GM12878 (cell line): ENCODE measurements around the gene ASCC3. TPM values are rescaled to one million over a fixed set of nuclear protein-coding genes. Genes with fewer than 3 reads are reported as not detected.

ENCODE experiments used
- ATAC-seq: fragments of 200-7000 bp; cut with Tn5 transposase; 3 replicates; pipeline ENCODE4 v1.9.1; 2020; ENCODE audit warnings: mild to moderate bottlenecking, moderate library complexity
- BruUV-seq: library from RNA; stranded (reverse); fragments of 400-500 nt; replicated peaks from 2 replicates; lab custom pipeline; 2021; lab: Mats Ljungman, UMichigan
- CTCF ChIA-PET: fragments of 300-600 bp; sonication (Branson Sonifier 250); formaldehyde crosslinking; extraction: SDS; loops from one replicate; lab custom pipeline; 2021; ENCODE audit warnings: inconsistent platforms; lab: Yijun Ruan, JAX
- POLR2A ChIA-PET: fragments of 350-600 bp; formaldehyde crosslinking; extraction: SDS; loops from one replicate; lab custom pipeline; 2021; ENCODE audit warnings: inconsistent platforms; lab: Charles Lee
- RAD21 ChIA-PET: fragments of 300-600 bp; sonication (Branson Sonifier 250); formaldehyde crosslinking; loops from one replicate; lab custom pipeline; 2023; ENCODE audit warnings: antibody characterized with exemption; ENCODE audit not compliant: unreplicated experiment; lab: Charles Lee
- SMC1A ChIA-PET: fragments of 300-600 bp; sonication (Branson Sonifier 250); formaldehyde crosslinking; loops from one replicate; lab custom pipeline; 2023; ENCODE audit not compliant: unreplicated experiment, uncharacterized antibody; lab: Charles Lee
- DNase-seq: peaks from one replicate; pipeline ENCODE4 v3.0.0-alpha.2; 2011; ENCODE audit warnings: low read depth, low spot score
- FAIRE-seq: peaks from 3 replicates; lab custom pipeline; 2011; peaks lifted over from hg19 to GRCh38; lab: Jason Lieb, UNC
- H2AFZ ChIP-seq: 2 replicates; pipeline ENCODE4 v1.6.0; 2011; ENCODE audit warnings: low read depth, low read length, control low read depth; ENCODE audit not compliant: control insufficient read depth
- H3K27ac ChIP-seq: 2 replicates; pipeline ENCODE4 v1.5.1; 2011; ENCODE audit warnings: control low read depth; ENCODE audit not compliant: control insufficient read depth, insufficient read depth
- H3K27me3 ChIP-seq, 2 experiments: replicated peaks in 1 of 2; 2 replicates each; pipeline versions ENCODE4 v1.6.0 to v1.6.1; 2011; ENCODE audit warnings: low read length in 1 of 2; ENCODE audit not compliant: control insufficient read depth in 2 of 2, insufficient read depth in 2 of 2
- H3K36me3 ChIP-seq, 2 experiments: 2 replicates each; pipeline ENCODE4 v1.5.1; 2011; ENCODE audit warnings: low read length in 1 of 2; ENCODE audit not compliant: control insufficient read depth in 2 of 2, insufficient read depth in 2 of 2
- H3K4me1 ChIP-seq: 2 replicates; pipeline ENCODE4 v1.6.1; 2011; ENCODE audit warnings: mild to moderate bottlenecking, low read length, moderate library complexity, mixed read lengths; ENCODE audit not compliant: control insufficient read depth, insufficient read depth
- H3K4me2 ChIP-seq: 2 replicates; pipeline ENCODE4 v1.6.0; 2011; ENCODE audit warnings: control low read depth; ENCODE audit not compliant: control insufficient read depth, insufficient read depth
- H3K4me3 ChIP-seq: fragments of 200-600 bp; sonication (generic); 2 replicates; pipeline ENCODE4 v1.5.1; 2016
- H3K79me2 ChIP-seq: 2 replicates; pipeline ENCODE4 v1.6.0; 2011; ENCODE audit warnings: low read length; ENCODE audit not compliant: control insufficient read depth, insufficient read depth
- H3K9ac ChIP-seq: 2 replicates; pipeline ENCODE4 v1.8.0; 2011; ENCODE audit warnings: low read length, control low read depth, mixed read lengths; ENCODE audit not compliant: control insufficient read depth, insufficient read depth
- H3K9me3 ChIP-seq: replicated peaks from 3 replicates; pipeline ENCODE4 v1.5.1; 2011; ENCODE audit warnings: mild to moderate bottlenecking, low read length; ENCODE audit not compliant: control insufficient read depth, insufficient read depth
- H4K20me1 ChIP-seq: 2 replicates; pipeline ENCODE4 v1.6.0; 2011; ENCODE audit not compliant: control insufficient read depth, insufficient read depth
- ASH2L ChIP-seq: fragments of 300-600, 200-600 bp; sonication (generic); IDR thresholded peaks from 2 replicates; pipeline ENCODE4 v1.6.1; 2017; ENCODE audit warnings: low read depth, mild to moderate bottlenecking, borderline replicate concordance
- CEBPB ChIP-seq, 2 experiments: fragments of 150-350 bp in 1 of 2; IDR thresholded peaks; 2 replicates each; pipeline ENCODE4 v1.6.1; 2012 to 2014; ENCODE audit warnings: low read depth in 2 of 2, low read length in 2 of 2, borderline replicate concordance in 1 of 2, inconsistent platforms in 1 of 2
- NFYB ChIP-seq: IDR thresholded peaks from 2 replicates; pipeline ENCODE4 v1.6.1; 2011; ENCODE audit warnings: low read depth, mild to moderate bottlenecking, low read length, improper control_type of control experiment, moderate library complexity; ENCODE audit not compliant: insufficient read depth
- PML ChIP-seq: IDR thresholded peaks from 2 replicates; pipeline ENCODE4 v1.6.1; 2012; ENCODE audit warnings: low read length, inconsistent platforms
- RFX5 ChIP-seq: IDR thresholded peaks from 2 replicates; pipeline ENCODE4 v1.6.1; 2011; ENCODE audit warnings: low read depth, low read length, improper control_type of control experiment
- SPI1 ChIP-seq: IDR thresholded peaks from 2 replicates; pipeline ENCODE4 v1.6.1; 2011; ENCODE audit warnings: low read depth, mild to moderate bottlenecking, low read length, moderate library complexity, borderline replicate concordance; ENCODE audit not compliant: insufficient read depth
- WGBS: methylation state at CpG from one replicate; pipeline ENCODE4 v1.1.6; 2016; ENCODE audit warnings: low lambda C conversion rate; ENCODE audit not compliant: insufficient replicate concordance, insufficient coverage; ENCODE audit errors: missing lambda C conversion rate; 5-methylcytosine and 5-hydroxymethylcytosine counted together
- in situ Hi-C: fragments of 300-500 bp; cut with MboI; formaldehyde crosslinking; loops from 9 replicates; pipeline ENCODE4 v1.14.3; 2018; ENCODE audit warnings: mixed read lengths
- intact Hi-C: fragments of 100-400 bp; cut with micrococcal nuclease; formaldehyde crosslinking; loops from one replicate; pipeline ENCODE4 v1.14.2; 2022; ENCODE audit not compliant: unreplicated experiment
- polyA plus RNA-seq, 11 experiments: library from polyadenylated mRNA; depleted of rRNA in 4 of 11; unstranded in 6 of 11; stranded (reverse) in 5 of 11; fragments of >200 nt; fragmentation: Nextera tagmentation in 4 of 11; fragmentation: Illumina TruSeq in 1 of 11; extraction: Ambion mirVana in 4 of 11; extraction: Trizol in 1 of 11; gene quantifications; 1 replicate in 1 of 11; 2 replicates in 10 of 11; pipeline versions ENCODE4 v1.2.1 to v1.2.3, GENCODE V29; 2011 to 2016; ENCODE audit warnings: inconsistent platforms in 2 of 11, missing spikeins in 2 of 11, low read depth in 1 of 11
- total RNA-seq, 4 experiments: library from RNA; depleted of rRNA in 3 of 4; stranded (reverse); fragments of >200 nt in 3 of 4; fragmentation: Illumina TruSeq in 1 of 4; extraction: Trizol in 1 of 4; gene quantifications; 2 replicates each; pipeline versions ENCODE4 v1.2.1 to v1.2.3, GENCODE V29; 2013 to 2021
- TF ChIP-seq, protein P1 (sequence below): fragments of 450-650 bp; IDR thresholded peaks from 2 replicates; pipeline ENCODE4 v1.6.1; 2017; ENCODE audit warnings: borderline replicate concordance
- TF ChIP-seq, protein P2 (sequence below): fragments of 450-650 bp; IDR thresholded peaks from 2 replicates; pipeline ENCODE4 v1.6.1; 2016; ENCODE audit warnings: mild to moderate bottlenecking
- TF ChIP-seq, protein P3 (sequence below): fragments of 450-650 bp; IDR thresholded peaks from 2 replicates; pipeline ENCODE4 v1.6.1; 2017; ENCODE audit warnings: mild to moderate bottlenecking, low read depth, inconsistent platforms; ENCODE audit not compliant: poor library complexity, severe bottlenecking

ASCC3 gene
- total and polyA plus RNA-seq, 10 of the 15 experiments (the other 5 are each of a cell fraction or from before 2014, with no cell fraction given): 19.9 to 76.2 (median 55.9) TPM

GRCh38 chr6:100881707-100882040 lies 545 bp upstream of the ASCC3 start (continued):
- TF ChIP-seq, protein P1, sequence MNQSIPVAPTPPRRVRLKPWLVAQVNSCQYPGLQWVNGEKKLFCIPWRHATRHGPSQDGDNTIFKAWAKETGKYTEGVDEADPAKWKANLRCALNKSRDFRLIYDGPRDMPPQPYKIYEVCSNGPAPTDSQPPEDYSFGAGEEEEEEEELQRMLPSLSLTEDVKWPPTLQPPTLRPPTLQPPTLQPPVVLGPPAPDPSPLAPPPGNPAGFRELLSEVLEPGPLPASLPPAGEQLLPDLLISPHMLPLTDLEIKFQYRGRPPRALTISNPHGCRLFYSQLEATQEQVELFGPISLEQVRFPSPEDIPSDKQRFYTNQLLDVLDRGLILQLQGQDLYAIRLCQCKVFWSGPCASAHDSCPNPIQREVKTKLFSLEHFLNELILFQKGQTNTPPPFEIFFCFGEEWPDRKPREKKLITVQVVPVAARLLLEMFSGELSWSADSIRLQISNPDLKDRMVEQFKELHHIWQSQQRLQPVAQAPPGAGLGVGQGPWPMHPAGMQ: no peak
- TF ChIP-seq SPI1 (no peak), ASH2L (no peak)

DNA sequence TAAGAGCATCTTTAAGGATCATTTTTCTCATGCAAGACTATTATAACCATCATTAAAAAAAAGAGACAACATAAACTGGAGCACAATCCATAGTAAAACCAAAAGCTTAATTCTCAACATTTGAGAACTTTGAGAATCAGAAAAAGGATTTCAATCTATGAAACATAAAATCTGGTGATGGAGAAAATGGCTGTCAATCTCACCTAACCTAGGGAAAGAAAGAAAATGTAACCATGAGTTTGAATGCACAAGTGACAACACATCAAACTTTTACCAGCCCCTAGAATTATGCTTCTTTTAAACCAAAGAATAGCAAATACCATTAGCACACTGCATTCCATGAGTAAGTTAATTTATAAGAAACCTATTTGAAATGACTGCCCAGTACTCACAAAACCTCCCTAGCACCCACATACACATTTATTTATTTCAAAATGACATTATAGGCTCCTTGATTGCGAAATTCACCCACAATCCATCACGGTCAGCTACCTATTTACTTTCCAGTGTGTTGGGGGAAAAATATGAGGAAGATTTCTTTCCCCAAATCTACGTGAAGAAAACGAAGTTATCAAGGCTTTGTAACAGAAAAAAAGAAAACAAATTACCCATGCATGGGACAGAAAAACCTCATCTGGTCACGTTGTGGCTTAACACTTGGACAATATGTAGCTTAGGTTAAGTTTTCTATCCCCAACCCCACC lies 828 bp downstream of the ASCC3 start:
- DNase-seq: no peak
- no peaks in the 10 kb centered on the region for H3K36me3 ChIP-seq
- WGBS: 2% methylated on average over 5 of the region's 5 CpGs
- BruUV-seq: TSS peak; percentile 59
- intact Hi-C loops: no loop called here
- ChIA-PET CTCF (interaction anchor here (0.6 to 2.2 kb wide), 5 partner anchors 11 to 575 kb away, joined by 3 to 6 read pairs (median 4); no protein-coding TSS in a partner anchor), POLR2A (interaction anchor here (0.6 to 3.2 kb wide), 3 partner anchors 11 to 100 kb away, joined by 3 to 21 read pairs (median 3); no protein-coding TSS in a partner anchor)
- TF ChIP-seq RFX5 (no peak), PML (0 out of 2 replicates have a peak, but pooled peaks have one; percentile 1), CEBPB (IDR thresholded peaks at IDR 0.05; ENCODE audit: borderline replicate concordance in 1 of 2, low read depth in 2 of 2, low read length in 2 of 2) (0 out of 4 replicates have a peak, but pooled peaks of 1 of the 2 experiments have one; percentile 41), NFYB (no peak)
- TF ChIP-seq, protein P2, sequence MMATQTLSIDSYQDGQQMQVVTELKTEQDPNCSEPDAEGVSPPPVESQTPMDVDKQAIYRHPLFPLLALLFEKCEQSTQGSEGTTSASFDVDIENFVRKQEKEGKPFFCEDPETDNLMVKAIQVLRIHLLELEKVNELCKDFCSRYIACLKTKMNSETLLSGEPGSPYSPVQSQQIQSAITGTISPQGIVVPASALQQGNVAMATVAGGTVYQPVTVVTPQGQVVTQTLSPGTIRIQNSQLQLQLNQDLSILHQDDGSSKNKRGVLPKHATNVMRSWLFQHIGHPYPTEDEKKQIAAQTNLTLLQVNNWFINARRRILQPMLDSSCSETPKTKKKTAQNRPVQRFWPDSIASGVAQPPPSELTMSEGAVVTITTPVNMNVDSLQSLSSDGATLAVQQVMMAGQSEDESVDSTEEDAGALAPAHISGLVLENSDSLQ: peak; percentile 78
- TF ChIP-seq, protein P3, sequence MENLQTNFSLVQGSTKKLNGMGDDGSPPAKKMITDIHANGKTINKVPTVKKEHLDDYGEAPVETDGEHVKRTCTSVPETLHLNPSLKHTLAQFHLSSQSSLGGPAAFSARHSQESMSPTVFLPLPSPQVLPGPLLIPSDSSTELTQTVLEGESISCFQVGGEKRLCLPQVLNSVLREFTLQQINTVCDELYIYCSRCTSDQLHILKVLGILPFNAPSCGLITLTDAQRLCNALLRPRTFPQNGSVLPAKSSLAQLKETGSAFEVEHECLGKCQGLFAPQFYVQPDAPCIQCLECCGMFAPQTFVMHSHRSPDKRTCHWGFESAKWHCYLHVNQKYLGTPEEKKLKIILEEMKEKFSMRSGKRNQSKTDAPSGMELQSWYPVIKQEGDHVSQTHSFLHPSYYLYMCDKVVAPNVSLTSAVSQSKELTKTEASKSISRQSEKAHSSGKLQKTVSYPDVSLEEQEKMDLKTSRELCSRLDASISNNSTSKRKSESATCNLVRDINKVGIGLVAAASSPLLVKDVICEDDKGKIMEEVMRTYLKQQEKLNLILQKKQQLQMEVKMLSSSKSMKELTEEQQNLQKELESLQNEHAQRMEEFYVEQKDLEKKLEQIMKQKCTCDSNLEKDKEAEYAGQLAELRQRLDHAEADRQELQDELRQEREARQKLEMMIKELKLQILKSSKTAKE: peak; percentile 23
- TF ChIP-seq, all 136 proteins: peak for 4
- RAD21 ChIA-PET: interaction anchor here (0.8 to 1.7 kb wide), 5 partner anchors 15 to 202 kb away, joined by 3 to 4 read pairs (median 3); no protein-coding TSS in a partner anchor
- peak overlapping the region; percentile 70 for H3K9ac ChIP-seq
- no peaks in the 10 kb centered on the region for H3K27me3 ChIP-seq
- H3K9me3 ChIP-seq: no peaks in the 10 kb centered on the region
- H3K4me3 ChIP-seq: peak overlapping the region; percentile 89
- peak; percentile 52 for FAIRE-seq
- H3K4me1 ChIP-seq: no peaks in the 10 kb centered on the region
- H4K20me1 ChIP-seq: no peaks in the 10 kb centered on the region
- in situ Hi-C loops: no loop called here
- H2AFZ ChIP-seq: peak overlapping the region; percentile 93
- H3K27ac ChIP-seq: peak overlapping the region; percentile 81
- H3K79me2 ChIP-seq: peaks cover 60% of the 10 kb centered on the region
- no peak for ATAC-seq
- H3K4me2 ChIP-seq: peak overlapping the region; percentile 52
- SMC1A ChIA-PET: interaction anchor here (0.5 to 2.4 kb wide), 11 partner anchors 11 to 106 kb away, joined by 3 to 16 read pairs (median 4); no protein-coding TSS in a partner anchor
